Ishikawa (cell line): ENCODE results near the gene CRB3.

ENCODE experiments used
- CEBPB ChIP-seq: IDR thresholded peaks from 2 replicates; pipeline ENCODE4 v1.6.1; 2012
- CREB1 ChIP-seq: IDR thresholded peaks from 2 replicates; pipeline ENCODE4 v1.6.1; 2012; ENCODE audit warnings: low read depth
- EGR1 ChIP-seq: IDR thresholded peaks from 2 replicates; pipeline ENCODE4 v1.6.1; 2012
- EP300 ChIP-seq: IDR thresholded peaks from 2 replicates; pipeline ENCODE4 v1.6.1; 2012; ENCODE audit warnings: borderline replicate concordance
- FOXM1 ChIP-seq: IDR thresholded peaks from 2 replicates; pipeline ENCODE4 v1.6.1; 2012; ENCODE audit warnings: low read depth, borderline replicate concordance
- NFIC ChIP-seq: IDR thresholded peaks from 2 replicates; pipeline ENCODE4 v1.6.1; 2012
- RAD21 ChIP-seq: IDR thresholded peaks from 2 replicates; pipeline ENCODE4 v1.6.1; 2012; ENCODE audit warnings: low read depth
- TAF1 ChIP-seq: IDR thresholded peaks from 2 replicates; pipeline ENCODE4 v1.6.1; 2012; ENCODE audit warnings: low read depth, mild to moderate bottlenecking
- TCF12 ChIP-seq: IDR thresholded peaks from 2 replicates; pipeline ENCODE4 v1.6.1; 2012; ENCODE audit warnings: low read depth
- TEAD4 ChIP-seq: IDR thresholded peaks from 2 replicates; pipeline ENCODE4 v1.6.1; 2012
- YY1 ChIP-seq: IDR thresholded peaks from 2 replicates; pipeline ENCODE4 v1.6.1; 2012; ENCODE audit warnings: low read depth
- ZBTB7A ChIP-seq: IDR thresholded peaks from 2 replicates; pipeline ENCODE4 v1.6.1; 2012; ENCODE audit warnings: low read depth
- TF ChIP-seq, protein P1 (sequence below): IDR thresholded peaks from 2 replicates; pipeline ENCODE4 v1.6.1; 2012
- TF ChIP-seq, protein P2 (sequence below): IDR thresholded peaks from 2 replicates; pipeline ENCODE4 v1.6.1; 2012
- TF ChIP-seq, protein P3 (sequence below): IDR thresholded peaks from 2 replicates; pipeline ENCODE4 v1.6.1; 2012; ENCODE audit warnings: low read depth, mild to moderate bottlenecking

CRB3 gene

DNA sequence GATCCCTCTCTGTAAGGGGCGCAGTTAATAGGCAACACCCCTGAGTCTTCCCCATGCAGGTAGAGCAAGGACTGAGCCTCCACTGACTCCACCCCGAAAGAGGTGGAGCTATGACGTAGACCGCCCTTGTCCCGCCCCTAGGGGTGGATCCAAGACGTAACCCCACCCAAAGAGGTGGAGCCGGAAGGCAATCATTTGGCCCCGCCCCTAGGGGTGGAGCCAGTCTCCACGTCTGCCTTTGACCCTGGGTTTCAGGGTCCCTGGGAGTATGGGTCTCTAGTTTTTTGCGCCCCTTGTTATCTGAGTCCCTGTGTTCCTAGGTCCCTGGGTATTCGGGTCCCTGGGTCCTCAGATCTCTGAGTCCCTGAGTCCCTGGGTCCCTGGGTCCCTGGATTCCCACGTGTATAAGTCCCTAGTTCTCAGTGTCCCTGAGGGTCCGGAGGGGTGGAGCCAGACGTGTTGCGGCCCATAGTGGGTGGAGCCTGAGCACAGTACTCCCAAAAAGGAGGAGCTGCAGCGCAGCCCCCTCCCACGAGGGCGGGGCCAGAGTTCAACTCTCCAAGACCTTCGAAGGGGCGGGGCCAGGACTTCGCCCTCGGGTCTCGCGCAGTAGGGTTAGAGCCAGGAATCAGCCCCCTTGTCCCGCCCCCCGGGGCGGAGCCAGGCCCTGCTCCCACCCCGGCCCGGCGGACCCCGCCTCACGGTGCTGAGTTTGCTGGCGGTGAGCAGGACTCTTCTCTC lies 12.3 kb downstream of the CRB3 start:
- TF ChIP-seq ZBTB7A (peak; percentile 46; the same call in 1 of the 2 replicates), TAF1 (0 out of 2 replicates have a peak, but pooled peaks have one; percentile 30), YY1 (no peak), CREB1 (peak; percentile 50; the same call in 1 of the 2 replicates)

DNA sequence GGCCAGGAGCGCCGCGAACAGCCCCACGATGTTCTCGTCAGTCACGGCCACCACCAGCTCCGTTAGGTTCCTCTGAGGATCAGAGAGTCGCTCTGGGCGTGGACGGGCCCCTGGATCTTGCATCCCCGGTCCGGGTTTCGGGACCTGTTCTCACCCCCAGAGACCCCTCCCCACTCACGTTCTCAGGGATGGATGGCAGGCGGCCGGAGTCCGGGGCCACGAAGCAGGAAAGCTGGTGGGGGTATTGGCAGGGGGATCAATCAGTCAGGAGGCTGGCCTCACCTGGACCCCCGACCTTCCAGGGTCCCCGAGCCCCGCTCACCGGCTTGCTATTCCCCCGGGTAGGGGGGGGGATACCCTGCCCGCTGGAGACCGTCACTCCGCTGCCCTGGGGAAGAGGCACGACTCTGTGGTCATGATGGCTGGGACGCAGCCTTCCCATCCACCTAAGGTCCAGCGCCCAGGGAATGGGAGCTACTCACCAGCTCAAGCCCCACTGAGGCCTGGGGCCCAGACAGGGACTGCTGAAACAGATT lies 12.9 kb downstream of the CRB3 start:
- TF ChIP-seq FOXM1, result no peak
- TF ChIP-seq TAF1, result no peak
- TF ChIP-seq CREB1, result no peak
- TF ChIP-seq, protein P1, sequence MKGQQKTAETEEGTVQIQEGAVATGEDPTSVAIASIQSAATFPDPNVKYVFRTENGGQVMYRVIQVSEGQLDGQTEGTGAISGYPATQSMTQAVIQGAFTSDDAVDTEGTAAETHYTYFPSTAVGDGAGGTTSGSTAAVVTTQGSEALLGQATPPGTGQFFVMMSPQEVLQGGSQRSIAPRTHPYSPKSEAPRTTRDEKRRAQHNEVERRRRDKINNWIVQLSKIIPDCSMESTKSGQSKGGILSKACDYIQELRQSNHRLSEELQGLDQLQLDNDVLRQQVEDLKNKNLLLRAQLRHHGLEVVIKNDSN, result no peak
- TF ChIP-seq EP300, result no peak
- TF ChIP-seq, protein P2, sequence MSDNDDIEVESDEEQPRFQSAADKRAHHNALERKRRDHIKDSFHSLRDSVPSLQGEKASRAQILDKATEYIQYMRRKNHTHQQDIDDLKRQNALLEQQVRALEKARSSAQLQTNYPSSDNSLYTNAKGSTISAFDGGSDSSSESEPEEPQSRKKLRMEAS, result no peak
- no peak for TF ChIP-seq CEBPB
- TF ChIP-seq EGR1, result no peak
- no peak for TF ChIP-seq TEAD4

DNA sequence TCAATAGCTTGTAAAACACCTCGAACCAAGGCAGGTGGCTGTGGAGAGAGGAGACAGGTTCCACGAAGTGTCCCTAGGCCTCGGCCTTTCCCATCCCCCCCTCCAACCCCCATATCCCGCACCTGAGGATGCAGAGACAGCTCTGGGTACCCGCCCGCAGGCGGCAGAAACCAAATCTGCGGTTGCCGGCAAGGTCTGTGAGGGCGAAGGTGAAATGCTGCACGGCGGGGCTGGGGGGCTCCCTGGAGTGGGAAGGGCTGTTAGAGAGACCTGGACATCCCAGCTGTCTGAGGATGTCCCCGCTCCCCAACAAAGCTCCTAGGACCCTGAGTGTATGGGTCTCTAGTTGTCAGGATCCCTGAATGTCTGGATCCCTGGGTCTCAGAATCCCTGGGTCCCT lies 14.7 kb downstream of the CRB3 start:
- TF ChIP-seq, protein P3, sequence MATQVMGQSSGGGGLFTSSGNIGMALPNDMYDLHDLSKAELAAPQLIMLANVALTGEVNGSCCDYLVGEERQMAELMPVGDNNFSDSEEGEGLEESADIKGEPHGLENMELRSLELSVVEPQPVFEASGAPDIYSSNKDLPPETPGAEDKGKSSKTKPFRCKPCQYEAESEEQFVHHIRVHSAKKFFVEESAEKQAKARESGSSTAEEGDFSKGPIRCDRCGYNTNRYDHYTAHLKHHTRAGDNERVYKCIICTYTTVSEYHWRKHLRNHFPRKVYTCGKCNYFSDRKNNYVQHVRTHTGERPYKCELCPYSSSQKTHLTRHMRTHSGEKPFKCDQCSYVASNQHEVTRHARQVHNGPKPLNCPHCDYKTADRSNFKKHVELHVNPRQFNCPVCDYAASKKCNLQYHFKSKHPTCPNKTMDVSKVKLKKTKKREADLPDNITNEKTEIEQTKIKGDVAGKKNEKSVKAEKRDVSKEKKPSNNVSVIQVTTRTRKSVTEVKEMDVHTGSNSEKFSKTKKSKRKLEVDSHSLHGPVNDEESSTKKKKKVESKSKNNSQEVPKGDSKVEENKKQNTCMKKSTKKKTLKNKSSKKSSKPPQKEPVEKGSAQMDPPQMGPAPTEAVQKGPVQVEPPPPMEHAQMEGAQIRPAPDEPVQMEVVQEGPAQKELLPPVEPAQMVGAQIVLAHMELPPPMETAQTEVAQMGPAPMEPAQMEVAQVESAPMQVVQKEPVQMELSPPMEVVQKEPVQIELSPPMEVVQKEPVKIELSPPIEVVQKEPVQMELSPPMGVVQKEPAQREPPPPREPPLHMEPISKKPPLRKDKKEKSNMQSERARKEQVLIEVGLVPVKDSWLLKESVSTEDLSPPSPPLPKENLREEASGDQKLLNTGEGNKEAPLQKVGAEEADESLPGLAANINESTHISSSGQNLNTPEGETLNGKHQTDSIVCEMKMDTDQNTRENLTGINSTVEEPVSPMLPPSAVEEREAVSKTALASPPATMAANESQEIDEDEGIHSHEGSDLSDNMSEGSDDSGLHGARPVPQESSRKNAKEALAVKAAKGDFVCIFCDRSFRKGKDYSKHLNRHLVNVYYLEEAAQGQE, result no peak

DNA sequence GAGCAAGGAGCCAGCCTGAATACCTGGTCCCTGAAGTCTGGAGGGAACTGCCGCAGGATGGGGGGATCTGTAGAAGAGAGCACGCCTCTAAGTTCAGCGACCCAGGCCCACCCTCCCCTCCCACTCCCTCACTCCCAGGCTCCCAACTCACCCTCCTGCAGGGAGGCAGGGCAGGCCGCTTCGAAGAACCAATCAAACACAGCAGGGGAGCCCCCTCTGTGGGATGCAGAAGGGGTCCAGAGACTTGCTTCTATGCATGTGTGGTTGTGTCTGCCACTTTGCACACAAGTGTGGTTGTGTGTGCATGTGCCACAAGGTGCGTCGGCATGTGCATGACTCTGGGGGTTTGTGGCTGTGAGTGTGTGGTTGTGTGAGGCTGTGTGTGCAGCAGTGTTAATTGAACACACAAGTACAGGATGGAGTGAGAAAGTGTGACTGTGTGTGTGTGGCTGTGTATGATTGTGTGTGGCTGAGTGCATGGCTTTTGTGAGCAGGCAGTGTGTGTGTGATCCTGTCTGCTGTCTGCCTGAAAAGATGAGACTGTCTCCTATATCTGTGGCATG lies 15.8 kb downstream of the CRB3 start:
- no peak for TF ChIP-seq TEAD4
- TF ChIP-seq ZBTB7A, result no peak
- TF ChIP-seq, protein P1, result no peak
- no peak for TF ChIP-seq NFIC
- TF ChIP-seq FOXM1, result no peak
- TF ChIP-seq YY1, result no peak
- TF ChIP-seq EGR1, result no peak
- no peak for TF ChIP-seq CREB1
- no peak for TF ChIP-seq TCF12
- no peak for TF ChIP-seq RAD21
- TF ChIP-seq, protein P3, result no peak
- TF ChIP-seq, protein P2, result no peak
- no peak for TF ChIP-seq TAF1
- no peak for TF ChIP-seq CEBPB
- TF ChIP-seq EP300, result no peak

DNA sequence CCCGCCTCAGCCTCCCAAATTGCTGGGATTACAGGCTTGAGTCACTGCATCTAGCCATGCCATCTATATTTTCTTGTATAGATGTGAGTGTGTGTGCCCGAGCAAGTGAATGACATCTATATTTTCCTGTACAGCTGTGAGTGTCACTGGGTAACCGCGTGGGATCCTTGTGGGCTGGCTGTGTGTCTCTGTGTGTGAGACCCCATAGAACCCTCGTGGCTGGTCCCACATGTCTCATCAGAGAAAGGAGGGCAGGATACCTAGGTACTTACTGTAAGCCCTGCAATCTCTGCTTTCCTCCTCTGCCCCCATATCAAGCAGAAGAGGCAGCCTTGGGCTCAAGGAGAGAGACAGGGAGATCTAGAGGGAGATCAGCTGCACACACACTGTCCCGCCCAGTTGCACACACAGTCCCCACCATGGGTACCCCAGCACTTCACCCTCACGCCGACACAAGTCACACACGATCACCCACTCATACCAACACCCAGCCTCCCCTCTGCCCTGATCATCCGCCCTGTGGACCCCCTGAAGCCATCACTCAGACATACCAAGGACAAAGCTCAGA lies 16.9 kb downstream of the CRB3 start:
- TF ChIP-seq CEBPB (no peak), TCF12 (no peak), TEAD4 (no peak), EP300 (no peak), CREB1 (no peak), EGR1 (no peak)
- TF ChIP-seq, protein P1, result no peak
